PC-9 (cell line): ENCODE data around the gene ALG12.

ENCODE experiments used
- EZH2 ChIP-seq: fragments of 200-600 bp; sonication (generic); IDR thresholded peaks from 2 replicates; pipeline ENCODE4 v1.8.0; 2017; ENCODE audit warnings: antibody characterized with exemption, low read depth
- TF ChIP-seq, protein P1 (sequence below): fragments of 200-600 bp; sonication (generic); conservative IDR thresholded peaks from 2 replicates; pipeline ENCODE4 v1.6.1; 2017; ENCODE audit warnings: mixed run types, antibody characterized with exemption, mild to moderate bottlenecking, moderate library complexity

DNA sequence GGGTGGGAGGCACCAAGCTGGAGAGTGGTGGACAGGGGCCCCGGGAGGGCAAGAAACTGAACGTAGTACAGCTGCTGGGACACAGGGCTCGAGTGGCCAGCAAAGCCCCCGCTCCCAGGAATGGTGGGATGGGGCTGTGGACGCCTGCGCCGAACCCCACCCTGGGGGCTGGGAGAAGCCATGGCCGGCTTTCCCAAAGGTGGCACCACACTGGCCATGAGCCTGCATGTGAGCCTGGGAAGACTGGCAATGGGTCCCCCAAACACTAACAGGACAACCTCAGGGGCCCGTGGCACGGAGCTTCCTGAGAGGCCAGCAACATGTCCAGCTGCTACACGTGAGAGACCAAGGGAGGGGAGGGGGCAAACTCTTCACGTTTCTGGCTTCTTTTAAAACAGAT, 4.0 kb downstream of the ALG12 start:
- TF ChIP-seq, protein P1, sequence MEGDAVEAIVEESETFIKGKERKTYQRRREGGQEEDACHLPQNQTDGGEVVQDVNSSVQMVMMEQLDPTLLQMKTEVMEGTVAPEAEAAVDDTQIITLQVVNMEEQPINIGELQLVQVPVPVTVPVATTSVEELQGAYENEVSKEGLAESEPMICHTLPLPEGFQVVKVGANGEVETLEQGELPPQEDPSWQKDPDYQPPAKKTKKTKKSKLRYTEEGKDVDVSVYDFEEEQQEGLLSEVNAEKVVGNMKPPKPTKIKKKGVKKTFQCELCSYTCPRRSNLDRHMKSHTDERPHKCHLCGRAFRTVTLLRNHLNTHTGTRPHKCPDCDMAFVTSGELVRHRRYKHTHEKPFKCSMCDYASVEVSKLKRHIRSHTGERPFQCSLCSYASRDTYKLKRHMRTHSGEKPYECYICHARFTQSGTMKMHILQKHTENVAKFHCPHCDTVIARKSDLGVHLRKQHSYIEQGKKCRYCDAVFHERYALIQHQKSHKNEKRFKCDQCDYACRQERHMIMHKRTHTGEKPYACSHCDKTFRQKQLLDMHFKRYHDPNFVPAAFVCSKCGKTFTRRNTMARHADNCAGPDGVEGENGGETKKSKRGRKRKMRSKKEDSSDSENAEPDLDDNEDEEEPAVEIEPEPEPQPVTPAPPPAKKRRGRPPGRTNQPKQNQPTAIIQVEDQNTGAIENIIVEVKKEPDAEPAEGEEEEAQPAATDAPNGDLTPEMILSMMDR: no peak
- TF ChIP-seq EZH2: no peak
